GM19468 (cell line): ENCODE results near the gene SKA1.
"Not testable (repeated sequence)": the region's sequence is repeated elsewhere in the genome, so short reads cannot be mapped to it uniquely, and the experiment has no call there.

Experiments used
- ATAC-seq: cut with Tn5 transposase; IDR thresholded peaks from one replicate; pipeline ENCODE4 v1.9.1; 2021; ENCODE audit warnings: mild to moderate bottlenecking, moderate library complexity, moderate number of reproducible peaks; ENCODE audit not compliant: unreplicated experiment; ENCODE audit errors: extremely low read depth

The SKA1 gene

GRCh38 chr18:50388988-50389387, 14.1 kb downstream of the SKA1 start:
- ATAC-seq, result no peak

- ATAC-seq, result no peak
Measured at GRCh38 chr18:50393802-50394201, 19.0 kb downstream of the SKA1 start.

- no peak for ATAC-seq
Measured at GRCh38 chr18:50395093-50395492, 20.2 kb downstream of the SKA1 start.

- no peak for ATAC-seq
Measured at GRCh38 chr18:50396005-50396660, 21.3 kb downstream of the SKA1 start.

GRCh38 chr18:50397023-50397422, 22.2 kb downstream of the SKA1 start:
- no peak for ATAC-seq

GRCh38 chr18:50398099-50398498, 23.3 kb downstream of the SKA1 start:
- ATAC-seq, result no peak

GRCh38 chr18:50398947-50399346, 24.1 kb downstream of the SKA1 start:
- no peak for ATAC-seq

- ATAC-seq, result no peak
Measured at GRCh38 chr18:50399582-50399981, 24.7 kb downstream of the SKA1 start.

GRCh38 chr18:50400438-50400837, 25.6 kb downstream of the SKA1 start:
- ATAC-seq, result not testable (repeated sequence)

GRCh38 chr18:50401295-50401694, 26.4 kb downstream of the SKA1 start:
- ATAC-seq, result no peak

- no peak for ATAC-seq
Measured at GRCh38 chr18:50401888-50402287, 27.0 kb downstream of the SKA1 start.

- ATAC-seq, result not testable (repeated sequence)
Measured at GRCh38 chr18:50404752-50405581, 30.1 kb downstream of the SKA1 start.

GRCh38 chr18:50405582-50406271, 30.9 kb downstream of the SKA1 start:
- no peak for ATAC-seq

- no peak for ATAC-seq
Measured at GRCh38 chr18:50409236-50409635, 34.4 kb downstream of the SKA1 start.

GRCh38 chr18:50410008-50410407, 35.2 kb downstream of the SKA1 start:
- ATAC-seq, result no peak

GRCh38 chr18:50410894-50411293, 36.0 kb downstream of the SKA1 start:
- ATAC-seq, result no peak

- ATAC-seq, result not testable (repeated sequence)
Measured at GRCh38 chr18:50416832-50417231, 42.0 kb downstream of the SKA1 start.

GRCh38 chr18:50417705-50418104, 42.9 kb downstream of the SKA1 start:
- not testable (repeated sequence) for ATAC-seq

- ATAC-seq, result no peak
Measured at GRCh38 chr18:50418650-50419049, 43.8 kb downstream of the SKA1 start.

- no peak for ATAC-seq
Measured at GRCh38 chr18:50422286-50422898, 47.5 kb downstream of the SKA1 start.
